GM23338 (cell line): Measurements from ENCODE around the gene KIAA0513. TPM values are rescaled to one million over a fixed set of nuclear protein-coding genes. Genes with fewer than 3 reads are reported as not detected.

Experiments used
- ATAC-seq: fragments of 200-7000 bp; cut with Tn5 transposase; 3 replicates; pipeline ENCODE4 v1.9.1; 2020
- DNase-seq: peaks from one replicate; pipeline ENCODE4 v3.0.0-alpha.2; 2015; ENCODE audit warnings: low spot score
- H2AFZ ChIP-seq: fragments of 200-600 bp; sonication (generic); 2 replicates; pipeline ENCODE4 v1.8.0; 2016; ENCODE audit warnings: antibody characterized with exemption, mild to moderate bottlenecking, moderate library complexity
- H3F3A ChIP-seq: fragments of 200-600 bp; sonication (generic); replicated peaks from 2 replicates; pipeline ENCODE4 v1.8.0; 2017; ENCODE audit warnings: antibody characterized with exemption, mixed run types, low read depth
- H3K27ac ChIP-seq: fragments of 200-600 bp; sonication (generic); 2 replicates; pipeline ENCODE4 v1.6.1; 2016; ENCODE audit warnings: low read depth
- H3K27me3 ChIP-seq: fragments of 200-600 bp; sonication (generic); 2 replicates; pipeline ENCODE4 v1.8.0; 2016; ENCODE audit warnings: mild to moderate bottlenecking, mixed run types, moderate library complexity; ENCODE audit not compliant: insufficient read depth
- H3K36me3 ChIP-seq: fragments of 200-600 bp; sonication (generic); 2 replicates; pipeline ENCODE4 v1.8.0; 2016; ENCODE audit warnings: mild to moderate bottlenecking; ENCODE audit not compliant: insufficient read depth
- H3K4me1 ChIP-seq: fragments of 200-600 bp; sonication (generic); 2 replicates; pipeline ENCODE4 v1.8.0; 2016; ENCODE audit warnings: mild to moderate bottlenecking, moderate library complexity; ENCODE audit not compliant: insufficient read depth
- H3K4me2 ChIP-seq: fragments of 200-600 bp; sonication (generic); 2 replicates; pipeline ENCODE4 v1.7.1; 2017; ENCODE audit warnings: mixed run types
- H3K4me3 ChIP-seq: fragments of 200-600 bp; sonication (generic); 2 replicates; pipeline ENCODE4 v1.6.1; 2016; ENCODE audit warnings: mixed run types
- H3K79me2 ChIP-seq: fragments of 200-600 bp; sonication (generic); replicated peaks from 2 replicates; pipeline ENCODE4 v1.8.0; 2017; ENCODE audit warnings: mild to moderate bottlenecking; ENCODE audit not compliant: insufficient read depth
- H3K9me2 ChIP-seq: fragments of 200-600 bp; sonication (generic); 2 replicates; pipeline ENCODE4 v1.8.0; 2017; ENCODE audit not compliant: insufficient read depth
- H4K20me1 ChIP-seq: fragments of 200-600 bp; sonication (generic); replicated peaks from 2 replicates; pipeline ENCODE4 v1.8.0; 2017; ENCODE audit warnings: mild to moderate bottlenecking; ENCODE audit not compliant: insufficient read depth
- H3K27ac Mint-ChIP-seq: 2 replicates; pipeline ENCODE4 v1.8.0; 2020; ENCODE audit warnings: inconsistent platforms, mild to moderate bottlenecking, moderate library complexity, mixed read lengths
- H3K27me3 Mint-ChIP-seq: 3 replicates; pipeline ENCODE4 v1.8.0; 2022; ENCODE audit warnings: low read depth, mild to moderate bottlenecking, moderate library complexity, mixed read lengths, inconsistent platforms; ENCODE audit not compliant: insufficient read depth, poor library complexity
- H3K36me3 Mint-ChIP-seq: 3 replicates; pipeline ENCODE4 v1.8.0; 2021; ENCODE audit warnings: low read depth, mild to moderate bottlenecking, inconsistent platforms, moderate library complexity, mixed read lengths
- H3K4me1 Mint-ChIP-seq: 3 replicates; pipeline ENCODE4 v1.8.0; 2020; ENCODE audit warnings: mild to moderate bottlenecking, inconsistent platforms, mixed read lengths
- H3K4me3 Mint-ChIP-seq: 3 replicates; pipeline ENCODE4 v1.8.0; 2021; ENCODE audit warnings: moderate library complexity, mild to moderate bottlenecking, inconsistent platforms, mixed read lengths
- H3K9me3 Mint-ChIP-seq: 3 replicates; pipeline ENCODE4 v1.8.0; 2020; ENCODE audit warnings: moderate library complexity, mild to moderate bottlenecking, inconsistent platforms, mixed read lengths
- CREB1 ChIP-seq: fragments of 250-450 bp; sonication (Bioruptor Pico); IDR thresholded peaks from 2 replicates; pipeline ENCODE4 v1.5.0; 2020; ENCODE audit warnings: low read depth, mild to moderate bottlenecking, moderate library complexity
- EZH2 ChIP-seq: fragments of 200-600 bp; sonication (generic); IDR thresholded peaks from one replicate; pipeline ENCODE4 v1.8.0; 2017; ENCODE audit warnings: antibody characterized with exemption, mild to moderate bottlenecking, low read depth; ENCODE audit not compliant: unreplicated experiment
- EZH2phosphoT487 ChIP-seq: fragments of 200-600 bp; sonication (generic); IDR thresholded peaks from one replicate; pipeline ENCODE4 v1.8.1; 2018; ENCODE audit warnings: antibody characterized with exemption; ENCODE audit not compliant: unreplicated experiment
- NANOG ChIP-seq: IDR thresholded peaks from 2 replicates; pipeline ENCODE4 v1.6.1; 2016; ENCODE audit warnings: antibody characterized with exemption, borderline replicate concordance
- POLR2AphosphoS5 ChIP-seq: IDR thresholded peaks from 2 replicates; pipeline ENCODE4 v1.6.1; 2016; ENCODE audit warnings: antibody characterized with exemption, low read depth
- STAT1 ChIP-seq: IDR thresholded peaks from one replicate; pipeline ENCODE4 v1.6.1; 2016; ENCODE audit warnings: antibody characterized with exemption; ENCODE audit not compliant: unreplicated experiment
- ZNF114 ChIP-seq: fragments of 250-450 bp; sonication (Bioruptor Pico); IDR thresholded peaks from 2 replicates; pipeline ENCODE4 v1.5.0; 2020; ENCODE audit warnings: mild to moderate bottlenecking, moderate library complexity
- ZNF331 ChIP-seq: fragments of 250-450 bp; sonication (Bioruptor Pico); IDR thresholded peaks from 2 replicates; pipeline ENCODE4 v1.5.0; 2020; ENCODE audit warnings: low read depth, mild to moderate bottlenecking, moderate library complexity
- polyA plus RNA-seq: library from polyadenylated mRNA; unstranded; fragments of >200 nt; fragmentation: Nextera tagmentation; extraction: Ambion mirVana; gene quantifications from 2 replicates; pipeline ENCODE4 v1.2.1, GENCODE V29; 2016
- total RNA-seq: library from RNA; depleted of rRNA; stranded (reverse); fragments of >200 nt; shearing (Covaris generic); gene quantifications from 2 replicates; pipeline ENCODE4 v1.2.3, GENCODE V29; 2014
- TF ChIP-seq, protein P1 (sequence below): IDR thresholded peaks from 2 replicates; pipeline ENCODE4 v1.6.1; 2016; ENCODE audit warnings: antibody characterized with exemption
- TF ChIP-seq, protein P2 (sequence below): IDR thresholded peaks from one replicate; pipeline ENCODE4 v1.6.1; 2018; ENCODE audit warnings: antibody characterized with exemption; ENCODE audit not compliant: unreplicated experiment
- TF ChIP-seq, protein P3 (sequence below): fragments of 250-450 bp; sonication (Bioruptor Pico); IDR thresholded peaks from 2 replicates; pipeline ENCODE4 v1.5.0; 2020; ENCODE audit warnings: mild to moderate bottlenecking, moderate library complexity
- TF ChIP-seq, protein P4 (sequence below), 2 experiments: fragments of 200-600 bp in 1 of 2; sonication (generic) in 1 of 2; conservative IDR thresholded peaks; 2 replicates each; pipeline versions ENCODE4 v1.5.1 to v1.6.1; 2016 to 2017; ENCODE audit warnings: antibody characterized with exemption in 2 of 2, low read depth in 2 of 2, mild to moderate bottlenecking in 2 of 2, moderate library complexity in 1 of 2

KIAA0513 gene
- total and polyA plus RNA-seq, 2 experiments from 2014 or later: 2.1 to 8.7 TPM

DNA sequence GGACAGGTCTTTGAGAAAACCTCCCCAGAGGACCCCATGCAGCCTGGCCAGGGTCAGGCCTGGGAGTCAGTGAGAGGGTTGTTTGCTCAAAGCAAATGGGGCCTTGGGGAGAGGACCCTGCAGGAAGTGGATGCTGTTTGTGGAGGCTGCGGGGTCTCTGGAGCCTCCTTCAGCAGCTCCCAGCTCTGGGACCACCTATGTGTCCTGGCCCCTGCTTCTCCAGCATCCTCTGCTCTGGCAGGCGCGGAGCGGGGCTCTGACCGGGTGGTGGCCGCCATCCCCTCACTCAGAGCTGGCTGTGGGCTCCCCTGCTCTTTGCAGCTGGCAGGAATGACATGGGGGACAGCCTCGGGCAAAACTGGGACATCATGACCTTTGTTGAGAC, 114.5 kb downstream of the KIAA0513 start:
- peaks cover 18% of the 10 kb centered on the region for H3K4me1 Mint-ChIP-seq

More for the DNA sequence above, 114.5 kb downstream of the KIAA0513 start:
- no peaks in the 10 kb centered on the region for H3K79me2 ChIP-seq
- H3K27me3 ChIP-seq: no peaks in the 10 kb centered on the region
- ATAC-seq: no peak
- no peak for DNase-seq
- Mint-ChIP-seq H3K4me3 (no peak overlapping the region), H3K9me3 (no peaks in the 10 kb centered on the region; the same call in 2 of the 3 replicates), H3K36me3 (no peaks in the 10 kb centered on the region), H3K27me3 (peaks cover 21% of the 10 kb centered on the region), H3K27ac (no peak overlapping the region)
- H4K20me1 ChIP-seq: no peaks in the 10 kb centered on the region
- TF ChIP-seq POLR2AphosphoS5 (no peak), NANOG (no peak), ZNF114 (CRISPR knock-in tag) (no peak), STAT1 (no peak), EZH2 (no peak), EZH2phosphoT487 (no peak), ZNF331 (CRISPR knock-in tag) (no peak), CREB1 (CRISPR knock-in tag) (no peak)
- TF ChIP-seq, protein P1, sequence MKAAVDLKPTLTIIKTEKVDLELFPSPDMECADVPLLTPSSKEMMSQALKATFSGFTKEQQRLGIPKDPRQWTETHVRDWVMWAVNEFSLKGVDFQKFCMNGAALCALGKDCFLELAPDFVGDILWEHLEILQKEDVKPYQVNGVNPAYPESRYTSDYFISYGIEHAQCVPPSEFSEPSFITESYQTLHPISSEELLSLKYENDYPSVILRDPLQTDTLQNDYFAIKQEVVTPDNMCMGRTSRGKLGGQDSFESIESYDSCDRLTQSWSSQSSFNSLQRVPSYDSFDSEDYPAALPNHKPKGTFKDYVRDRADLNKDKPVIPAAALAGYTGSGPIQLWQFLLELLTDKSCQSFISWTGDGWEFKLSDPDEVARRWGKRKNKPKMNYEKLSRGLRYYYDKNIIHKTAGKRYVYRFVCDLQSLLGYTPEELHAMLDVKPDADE: no peak
- TF ChIP-seq, protein P2, sequence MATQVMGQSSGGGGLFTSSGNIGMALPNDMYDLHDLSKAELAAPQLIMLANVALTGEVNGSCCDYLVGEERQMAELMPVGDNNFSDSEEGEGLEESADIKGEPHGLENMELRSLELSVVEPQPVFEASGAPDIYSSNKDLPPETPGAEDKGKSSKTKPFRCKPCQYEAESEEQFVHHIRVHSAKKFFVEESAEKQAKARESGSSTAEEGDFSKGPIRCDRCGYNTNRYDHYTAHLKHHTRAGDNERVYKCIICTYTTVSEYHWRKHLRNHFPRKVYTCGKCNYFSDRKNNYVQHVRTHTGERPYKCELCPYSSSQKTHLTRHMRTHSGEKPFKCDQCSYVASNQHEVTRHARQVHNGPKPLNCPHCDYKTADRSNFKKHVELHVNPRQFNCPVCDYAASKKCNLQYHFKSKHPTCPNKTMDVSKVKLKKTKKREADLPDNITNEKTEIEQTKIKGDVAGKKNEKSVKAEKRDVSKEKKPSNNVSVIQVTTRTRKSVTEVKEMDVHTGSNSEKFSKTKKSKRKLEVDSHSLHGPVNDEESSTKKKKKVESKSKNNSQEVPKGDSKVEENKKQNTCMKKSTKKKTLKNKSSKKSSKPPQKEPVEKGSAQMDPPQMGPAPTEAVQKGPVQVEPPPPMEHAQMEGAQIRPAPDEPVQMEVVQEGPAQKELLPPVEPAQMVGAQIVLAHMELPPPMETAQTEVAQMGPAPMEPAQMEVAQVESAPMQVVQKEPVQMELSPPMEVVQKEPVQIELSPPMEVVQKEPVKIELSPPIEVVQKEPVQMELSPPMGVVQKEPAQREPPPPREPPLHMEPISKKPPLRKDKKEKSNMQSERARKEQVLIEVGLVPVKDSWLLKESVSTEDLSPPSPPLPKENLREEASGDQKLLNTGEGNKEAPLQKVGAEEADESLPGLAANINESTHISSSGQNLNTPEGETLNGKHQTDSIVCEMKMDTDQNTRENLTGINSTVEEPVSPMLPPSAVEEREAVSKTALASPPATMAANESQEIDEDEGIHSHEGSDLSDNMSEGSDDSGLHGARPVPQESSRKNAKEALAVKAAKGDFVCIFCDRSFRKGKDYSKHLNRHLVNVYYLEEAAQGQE: no peak
- TF ChIP-seq, protein P3, sequence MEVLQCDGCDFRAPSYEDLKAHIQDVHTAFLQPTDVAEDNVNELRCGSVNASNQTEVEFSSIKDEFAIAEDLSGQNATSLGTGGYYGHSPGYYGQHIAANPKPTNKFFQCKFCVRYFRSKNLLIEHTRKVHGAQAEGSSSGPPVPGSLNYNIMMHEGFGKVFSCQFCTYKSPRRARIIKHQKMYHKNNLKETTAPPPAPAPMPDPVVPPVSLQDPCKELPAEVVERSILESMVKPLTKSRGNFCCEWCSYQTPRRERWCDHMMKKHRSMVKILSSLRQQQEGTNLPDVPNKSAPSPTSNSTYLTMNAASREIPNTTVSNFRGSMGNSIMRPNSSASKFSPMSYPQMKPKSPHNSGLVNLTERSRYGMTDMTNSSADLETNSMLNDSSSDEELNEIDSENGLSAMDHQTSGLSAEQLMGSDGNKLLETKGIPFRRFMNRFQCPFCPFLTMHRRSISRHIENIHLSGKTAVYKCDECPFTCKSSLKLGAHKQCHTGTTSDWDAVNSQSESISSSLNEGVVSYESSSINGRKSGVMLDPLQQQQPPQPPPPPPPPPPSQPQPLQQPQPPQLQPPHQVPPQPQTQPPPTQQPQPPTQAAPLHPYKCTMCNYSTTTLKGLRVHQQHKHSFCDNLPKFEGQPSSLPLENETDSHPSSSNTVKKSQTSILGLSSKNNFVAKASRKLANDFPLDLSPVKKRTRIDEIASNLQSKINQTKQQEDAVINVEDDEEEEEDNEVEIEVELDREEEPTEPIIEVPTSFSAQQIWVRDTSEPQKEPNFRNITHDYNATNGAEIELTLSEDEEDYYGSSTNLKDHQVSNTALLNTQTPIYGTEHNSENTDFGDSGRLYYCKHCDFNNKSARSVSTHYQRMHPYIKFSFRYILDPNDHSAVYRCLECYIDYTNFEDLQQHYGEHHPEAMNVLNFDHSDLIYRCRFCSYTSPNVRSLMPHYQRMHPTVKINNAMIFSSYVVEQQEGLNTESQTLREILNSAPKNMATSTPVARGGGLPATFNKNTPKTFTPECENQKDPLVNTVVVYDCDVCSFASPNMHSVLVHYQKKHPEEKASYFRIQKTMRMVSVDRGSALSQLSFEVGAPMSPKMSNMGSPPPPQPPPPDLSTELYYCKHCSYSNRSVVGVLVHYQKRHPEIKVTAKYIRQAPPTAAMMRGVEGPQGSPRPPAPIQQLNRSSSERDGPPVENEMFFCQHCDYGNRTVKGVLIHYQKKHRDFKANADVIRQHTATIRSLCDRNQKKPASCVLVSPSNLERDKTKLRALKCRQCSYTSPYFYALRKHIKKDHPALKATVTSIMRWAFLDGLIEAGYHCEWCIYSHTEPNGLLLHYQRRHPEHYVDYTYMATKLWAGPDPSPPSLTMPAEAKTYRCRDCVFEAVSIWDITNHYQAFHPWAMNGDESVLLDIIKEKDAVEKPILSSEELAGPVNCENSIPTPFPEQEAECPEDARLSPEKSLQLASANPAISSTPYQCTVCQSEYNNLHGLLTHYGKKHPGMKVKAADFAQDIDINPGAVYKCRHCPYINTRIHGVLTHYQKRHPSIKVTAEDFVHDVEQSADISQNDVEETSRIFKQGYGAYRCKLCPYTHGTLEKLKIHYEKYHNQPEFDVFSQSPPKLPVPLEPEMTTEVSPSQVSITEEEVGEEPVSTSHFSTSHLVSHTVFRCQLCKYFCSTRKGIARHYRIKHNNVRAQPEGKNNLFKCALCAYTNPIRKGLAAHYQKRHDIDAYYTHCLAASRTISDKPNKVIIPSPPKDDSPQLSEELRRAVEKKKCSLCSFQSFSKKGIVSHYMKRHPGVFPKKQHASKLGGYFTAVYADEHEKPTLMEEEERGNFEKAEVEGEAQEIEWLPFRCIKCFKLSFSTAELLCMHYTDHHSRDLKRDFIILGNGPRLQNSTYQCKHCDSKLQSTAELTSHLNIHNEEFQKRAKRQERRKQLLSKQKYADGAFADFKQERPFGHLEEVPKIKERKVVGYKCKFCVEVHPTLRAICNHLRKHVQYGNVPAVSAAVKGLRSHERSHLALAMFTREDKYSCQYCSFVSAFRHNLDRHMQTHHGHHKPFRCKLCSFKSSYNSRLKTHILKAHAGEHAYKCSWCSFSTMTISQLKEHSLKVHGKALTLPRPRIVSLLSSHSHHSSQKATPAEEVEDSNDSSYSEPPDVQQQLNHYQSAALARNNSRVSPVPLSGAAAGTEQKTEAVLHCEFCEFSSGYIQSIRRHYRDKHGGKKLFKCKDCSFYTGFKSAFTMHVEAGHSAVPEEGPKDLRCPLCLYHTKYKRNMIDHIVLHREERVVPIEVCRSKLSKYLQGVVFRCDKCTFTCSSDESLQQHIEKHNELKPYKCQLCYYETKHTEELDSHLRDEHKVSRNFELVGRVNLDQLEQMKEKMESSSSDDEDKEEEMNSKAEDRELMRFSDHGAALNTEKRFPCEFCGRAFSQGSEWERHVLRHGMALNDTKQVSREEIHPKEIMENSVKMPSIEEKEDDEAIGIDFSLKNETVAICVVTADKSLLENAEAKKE (CRISPR knock-in tag): no peak
- TF ChIP-seq, protein P4, sequence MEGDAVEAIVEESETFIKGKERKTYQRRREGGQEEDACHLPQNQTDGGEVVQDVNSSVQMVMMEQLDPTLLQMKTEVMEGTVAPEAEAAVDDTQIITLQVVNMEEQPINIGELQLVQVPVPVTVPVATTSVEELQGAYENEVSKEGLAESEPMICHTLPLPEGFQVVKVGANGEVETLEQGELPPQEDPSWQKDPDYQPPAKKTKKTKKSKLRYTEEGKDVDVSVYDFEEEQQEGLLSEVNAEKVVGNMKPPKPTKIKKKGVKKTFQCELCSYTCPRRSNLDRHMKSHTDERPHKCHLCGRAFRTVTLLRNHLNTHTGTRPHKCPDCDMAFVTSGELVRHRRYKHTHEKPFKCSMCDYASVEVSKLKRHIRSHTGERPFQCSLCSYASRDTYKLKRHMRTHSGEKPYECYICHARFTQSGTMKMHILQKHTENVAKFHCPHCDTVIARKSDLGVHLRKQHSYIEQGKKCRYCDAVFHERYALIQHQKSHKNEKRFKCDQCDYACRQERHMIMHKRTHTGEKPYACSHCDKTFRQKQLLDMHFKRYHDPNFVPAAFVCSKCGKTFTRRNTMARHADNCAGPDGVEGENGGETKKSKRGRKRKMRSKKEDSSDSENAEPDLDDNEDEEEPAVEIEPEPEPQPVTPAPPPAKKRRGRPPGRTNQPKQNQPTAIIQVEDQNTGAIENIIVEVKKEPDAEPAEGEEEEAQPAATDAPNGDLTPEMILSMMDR (conservative IDR thresholded peaks at IDR 0.05; ENCODE audit: low read depth in 2 of 2): no peak
- no peaks in the 10 kb centered on the region for H3K4me1 ChIP-seq
- no peaks in the 10 kb centered on the region for H3F3A ChIP-seq
- no peak overlapping the region for H2AFZ ChIP-seq
- no peak overlapping the region for H3K4me2 ChIP-seq
- H3K36me3 ChIP-seq: no peaks in the 10 kb centered on the region
- no peak overlapping the region for H3K4me3 ChIP-seq
- H3K27ac ChIP-seq: no peak overlapping the region
- H3K9me2 ChIP-seq: no peaks in the 10 kb centered on the region
